PC-3 (cell line): Measurements from ENCODE around the gene LTBP1. TPM values are rescaled to one million over a fixed set of nuclear protein-coding genes. Genes with fewer than 3 reads are reported as not detected.

ENCODE experiments used
- ATAC-seq: fragments of 200-7000 bp; cut with Tn5 transposase; 2 replicates; pipeline ENCODE4 v1.9.1; 2020; ENCODE audit warnings: mild to moderate bottlenecking, moderate library complexity
- BruUV-seq: library from RNA; stranded (reverse); fragments of 400-500 nt; replicated peaks from 2 replicates; lab custom pipeline; 2021; lab: Mats Ljungman, UMichigan
- CTCF ChIA-PET: fragments of 300-600 bp; sonication (Branson Sonifier 250); formaldehyde crosslinking; loops from one replicate; lab custom pipeline; 2022; ENCODE audit warnings: antibody characterized with exemption; lab: Charles Lee
- POLR2A ChIA-PET: fragments of 300-600 bp; sonication (Branson Sonifier 250); formaldehyde crosslinking; loops from one replicate; lab custom pipeline; 2022; ENCODE audit warnings: antibody characterized with exemption; ENCODE audit not compliant: unreplicated experiment; lab: Charles Lee
- DNase-seq: peaks from one replicate; pipeline ENCODE4 v3.0.0-alpha.2; 2015
- H2AFZ ChIP-seq: fragments of 300-600 bp; sonication (generic); 2 replicates; pipeline ENCODE4 v1.6.0; 2016; ENCODE audit warnings: antibody characterized with exemption, low read length
- H3F3A ChIP-seq: fragments of 300-600 bp; sonication (generic); one replicate; pipeline ENCODE4 v1.6.0; 2017; ENCODE audit warnings: antibody characterized with exemption, low read length, control low read depth, mild to moderate bottlenecking; ENCODE audit not compliant: unreplicated experiment
- H3K27ac ChIP-seq: fragments of 300-600 bp; sonication (generic); 2 replicates; pipeline ENCODE4 v1.5.1; 2016; ENCODE audit warnings: mild to moderate bottlenecking, low read length
- H3K27me3 ChIP-seq: fragments of 300-600 bp; sonication (generic); 2 replicates; pipeline ENCODE4 v1.6.1; 2016; ENCODE audit warnings: low read length, mixed read lengths
- H3K36me3 ChIP-seq: fragments of 300-600 bp; sonication (generic); 2 replicates; pipeline ENCODE4 v1.6.1; 2016; ENCODE audit warnings: low read depth, mixed run types, low read length, mixed read lengths
- H3K4me1 ChIP-seq: fragments of 300-600 bp; sonication (generic); 2 replicates; pipeline ENCODE4 v1.5.1; 2016; ENCODE audit warnings: low read length; ENCODE audit not compliant: insufficient read depth
- H3K4me2 ChIP-seq: fragments of 300-600 bp; sonication (generic); 2 replicates; pipeline ENCODE4 v1.6.0; 2016; ENCODE audit warnings: low read length
- H3K4me3 ChIP-seq: fragments of 300-600 bp; sonication (generic); 2 replicates; pipeline ENCODE4 v1.5.1; 2016; ENCODE audit warnings: mild to moderate bottlenecking, low read length, mixed read lengths
- H3K79me2 ChIP-seq: fragments of 300-600 bp; sonication (generic); 2 replicates; pipeline ENCODE4 v1.6.1; 2017; ENCODE audit warnings: low read length, mixed read lengths
- H3K9ac ChIP-seq: fragments of 300-600 bp; sonication (generic); 2 replicates; pipeline ENCODE4 v1.6.0; 2016; ENCODE audit warnings: mild to moderate bottlenecking, low read length
- H3K9me2 ChIP-seq: fragments of 300-600 bp; sonication (generic); replicated peaks from 2 replicates; pipeline ENCODE4 v1.6.1; 2016; ENCODE audit warnings: mixed run types, low read length, mixed read lengths
- H3K9me3 ChIP-seq: fragments of 300-600 bp; sonication (generic); 2 replicates; pipeline ENCODE4 v1.6.1; 2016; ENCODE audit warnings: low read length, mixed read lengths
- H4K20me1 ChIP-seq: fragments of 300-600 bp; sonication (generic); 2 replicates; pipeline ENCODE4 v1.6.1; 2016; ENCODE audit warnings: low read length, mixed read lengths
- EZH2 ChIP-seq: fragments of 300-600 bp; sonication (generic); IDR thresholded peaks from one replicate; pipeline ENCODE4 v1.6.1; 2017; ENCODE audit warnings: antibody characterized with exemption, mild to moderate bottlenecking, low read length; ENCODE audit not compliant: unreplicated experiment
- EZH2phosphoT487 ChIP-seq: fragments of 300-600 bp; sonication (generic); IDR thresholded peaks from 2 replicates; pipeline ENCODE4 v1.6.1; 2018; ENCODE audit warnings: mild to moderate bottlenecking, antibody characterized with exemption, low read length, borderline replicate concordance
- intact Hi-C: fragments of 100-400 bp; cut with micrococcal nuclease; formaldehyde crosslinking; loops from 2 replicates; pipeline ENCODE4 v1.9.0; 2023
- total RNA-seq: library from RNA; depleted of rRNA; stranded (reverse); fragments of >200 nt; gene quantifications from 2 replicates; pipeline ENCODE4 v1.2.3, GENCODE V29; 2014
- TF ChIP-seq, protein P1 (sequence below): fragments of 300-600 bp; sonication (generic); conservative IDR thresholded peaks from 2 replicates; pipeline ENCODE4 v1.5.1; 2017; ENCODE audit warnings: antibody characterized with exemption, low read depth, mild to moderate bottlenecking, low read length

The LTBP1 gene
- total RNA-seq, 1 experiment from 2014 or later, result 45.9 TPM

DNA sequence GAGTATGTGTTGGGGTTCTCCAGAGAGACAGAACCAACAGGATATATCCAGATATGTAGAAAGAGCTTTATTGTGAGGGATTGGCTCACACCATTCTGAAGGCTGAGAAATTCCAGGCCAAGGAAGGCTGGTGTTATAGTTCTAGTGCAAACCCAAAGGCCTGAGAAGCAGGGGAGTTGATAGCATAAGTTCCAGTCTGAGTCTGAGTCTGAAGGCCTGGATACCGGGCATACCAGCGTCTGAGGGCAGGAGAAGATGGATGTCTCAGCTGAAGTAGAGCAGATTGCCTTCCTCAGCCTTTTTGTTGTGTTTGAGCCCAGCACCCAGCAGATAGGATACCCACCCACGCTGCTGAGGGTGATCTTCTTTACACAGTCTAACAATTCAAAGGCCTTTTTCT, 318.0 kb downstream of the LTBP1 start:
- POLR2A ChIA-PET, result no interaction called here

DNA sequence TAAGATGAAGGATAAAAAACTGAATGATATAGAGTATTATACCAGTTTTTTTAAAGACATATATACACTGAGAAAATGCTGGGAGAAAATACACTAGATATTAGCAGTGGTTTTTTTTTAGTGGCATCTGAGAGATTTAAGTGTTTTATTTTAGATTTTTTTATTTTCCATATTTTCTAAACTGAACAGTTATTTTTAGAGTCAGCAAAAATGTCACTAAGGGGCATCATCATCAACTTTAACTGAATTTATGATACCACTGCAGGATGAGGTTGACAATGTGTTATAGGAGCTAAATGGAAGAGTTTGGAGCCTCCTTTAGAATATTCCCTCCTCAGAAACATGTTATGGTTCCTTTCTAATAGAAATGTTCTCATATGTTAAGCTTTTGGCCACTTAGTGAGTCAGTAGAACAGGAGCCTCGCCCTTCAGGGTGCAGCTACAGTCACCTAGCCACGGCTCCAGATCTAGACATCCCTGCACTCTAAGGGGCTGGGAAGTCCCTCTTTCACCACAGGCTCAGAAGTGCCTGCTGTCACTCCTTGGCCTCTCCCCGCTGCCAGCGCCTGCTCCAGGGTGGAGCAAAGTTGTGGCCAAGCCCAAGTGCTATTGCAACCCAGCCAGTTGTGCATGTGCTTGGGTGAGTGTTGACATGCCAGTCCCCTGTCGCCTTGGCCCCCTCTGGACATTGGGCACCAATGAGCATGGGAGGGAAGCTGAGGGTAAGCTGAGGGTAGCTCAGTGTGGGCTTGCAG, 319.0 kb downstream of the LTBP1 start:
- Histone ChIP-seq H3K79me2 (no peaks in the 10 kb centered on the region), H3K4me3 (no peak overlapping the region), H3K4me2 (no peak overlapping the region), H3K36me3 (peaks cover 14% of the 10 kb centered on the region; the same call in 1 of the 2 replicates), H2AFZ (no peak overlapping the region), H3K9me2 (no peaks in the 10 kb centered on the region), H3F3A (no peaks in the 10 kb centered on the region), H3K4me1 (peaks cover 1% of the 10 kb centered on the region), H4K20me1 (no peaks in the 10 kb centered on the region), H3K9ac (no peak overlapping the region), H3K27ac (peak overlapping the region; percentile 24; the same call in 1 of the 2 replicates), H3K9me3 (no peaks in the 10 kb centered on the region), H3K27me3 (no peaks in the 10 kb centered on the region)
- intact Hi-C loops, result no loop called here
- peak; percentile 46; the same call in 1 of the 2 replicates for ATAC-seq
- ChIA-PET POLR2A (no interaction called here), CTCF (no interaction called here)
- TF ChIP-seq EZH2phosphoT487 (no peak), EZH2 (no peak)
- TF ChIP-seq, protein P1, sequence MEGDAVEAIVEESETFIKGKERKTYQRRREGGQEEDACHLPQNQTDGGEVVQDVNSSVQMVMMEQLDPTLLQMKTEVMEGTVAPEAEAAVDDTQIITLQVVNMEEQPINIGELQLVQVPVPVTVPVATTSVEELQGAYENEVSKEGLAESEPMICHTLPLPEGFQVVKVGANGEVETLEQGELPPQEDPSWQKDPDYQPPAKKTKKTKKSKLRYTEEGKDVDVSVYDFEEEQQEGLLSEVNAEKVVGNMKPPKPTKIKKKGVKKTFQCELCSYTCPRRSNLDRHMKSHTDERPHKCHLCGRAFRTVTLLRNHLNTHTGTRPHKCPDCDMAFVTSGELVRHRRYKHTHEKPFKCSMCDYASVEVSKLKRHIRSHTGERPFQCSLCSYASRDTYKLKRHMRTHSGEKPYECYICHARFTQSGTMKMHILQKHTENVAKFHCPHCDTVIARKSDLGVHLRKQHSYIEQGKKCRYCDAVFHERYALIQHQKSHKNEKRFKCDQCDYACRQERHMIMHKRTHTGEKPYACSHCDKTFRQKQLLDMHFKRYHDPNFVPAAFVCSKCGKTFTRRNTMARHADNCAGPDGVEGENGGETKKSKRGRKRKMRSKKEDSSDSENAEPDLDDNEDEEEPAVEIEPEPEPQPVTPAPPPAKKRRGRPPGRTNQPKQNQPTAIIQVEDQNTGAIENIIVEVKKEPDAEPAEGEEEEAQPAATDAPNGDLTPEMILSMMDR, result no peak
- DNase-seq, result peak; percentile 27
- BruUV-seq, result no TSS peak

More for the DNA sequence above, 318.0 kb downstream of the LTBP1 start:
- Histone ChIP-seq H3K79me2 (no peaks in the 10 kb centered on the region), H3K27me3 (no peaks in the 10 kb centered on the region), H3K27ac (no peak overlapping the region), H3K4me3 (no peak overlapping the region), H3K36me3 (peaks cover 14% of the 10 kb centered on the region; the same call in 1 of the 2 replicates), H2AFZ (no peak overlapping the region), H3K9ac (no peak overlapping the region), H3K9me3 (no peaks in the 10 kb centered on the region), H3K4me2 (no peak overlapping the region), H3F3A (no peaks in the 10 kb centered on the region), H4K20me1 (no peaks in the 10 kb centered on the region), H3K9me2 (no peaks in the 10 kb centered on the region), H3K4me1 (no peaks in the 10 kb centered on the region)
- TF ChIP-seq EZH2phosphoT487, result no peak
- TF ChIP-seq, protein P1, result no peak
- no peak for TF ChIP-seq EZH2
- intact Hi-C loops, result no loop called here
- no TSS peak for BruUV-seq
- no peak for ATAC-seq
- DNase-seq, result no peak
- CTCF ChIA-PET, result no interaction called here

DNA sequence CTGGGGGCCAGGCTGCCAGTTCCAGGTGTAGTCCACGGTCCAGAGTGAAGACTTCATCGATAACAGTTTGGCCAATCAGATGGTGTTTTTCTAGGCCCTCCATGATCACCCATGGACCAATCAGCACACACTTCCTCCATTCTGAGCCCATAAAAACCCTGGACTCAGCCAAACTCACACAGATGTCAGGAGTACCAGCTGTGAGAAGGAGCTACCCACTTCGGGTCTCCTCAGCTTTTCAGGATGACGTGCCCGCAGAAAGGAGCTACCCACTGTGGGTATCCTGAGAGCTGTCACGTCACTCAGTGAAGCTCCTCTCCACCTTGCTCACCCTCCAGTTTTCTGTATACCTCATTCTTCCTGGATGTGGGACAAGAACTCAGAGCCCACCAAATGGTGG, 319.7 kb downstream of the LTBP1 start:
- no TSS peak for BruUV-seq
- ChIA-PET CTCF (no interaction called here), POLR2A (no interaction called here)
- H3K27ac ChIP-seq, result 0 out of 2 replicates have a peak overlapping the region, but pooled peaks have one; percentile 24
- H3K9me2 ChIP-seq, result no peaks in the 10 kb centered on the region
- TF ChIP-seq EZH2, result no peak
- TF ChIP-seq EZH2phosphoT487, result no peak
- TF ChIP-seq, protein P1, result no peak
- H3F3A ChIP-seq, result no peaks in the 10 kb centered on the region
- H3K9me3 ChIP-seq, result no peaks in the 10 kb centered on the region
- no peak overlapping the region for H3K9ac ChIP-seq
- H3K27me3 ChIP-seq, result no peaks in the 10 kb centered on the region
- H4K20me1 ChIP-seq, result no peaks in the 10 kb centered on the region
- no peak overlapping the region for H2AFZ ChIP-seq
- H3K4me3 ChIP-seq, result no peak overlapping the region
- H3K36me3 ChIP-seq, result peaks cover 14% of the 10 kb centered on the region; the same call in 1 of the 2 replicates
- no peak for ATAC-seq
- intact Hi-C loops, result no loop called here
- H3K4me2 ChIP-seq, result no peak overlapping the region
- H3K4me1 ChIP-seq, result peaks cover 8% of the 10 kb centered on the region
- DNase-seq, result no peak
- no peaks in the 10 kb centered on the region for H3K79me2 ChIP-seq
